GM10248 (cell line): ENCODE data around the gene EFCAB13.

Source experiments
- CTCF ChIA-PET: fragments of 300-600 bp; sonication (Branson Sonifier 250); formaldehyde crosslinking; extraction: SDS; loops from one replicate; lab custom pipeline; 2021; ENCODE audit warnings: antibody characterized with exemption; lab: Yijun Ruan, JAX
- POLR2A ChIA-PET: fragments of 350-650 bp; sonication (Branson Sonifier 250); formaldehyde crosslinking; extraction: SDS; loops from one replicate; lab custom pipeline; 2020; ENCODE audit warnings: antibody characterized with exemption; lab: Yijun Ruan, JAX
- DNase-seq: peaks from one replicate; pipeline ENCODE4 v3.0.0; 2012; ENCODE audit errors: extremely low spot score
- CTCF ChIP-seq: IDR thresholded peaks from 2 replicates; pipeline ENCODE4 v1.5.1; 2012; ENCODE audit warnings: mild to moderate bottlenecking, low read depth; ENCODE audit errors: extremely low read depth, missing control alignments, control extremely low read depth

The EFCAB13 gene

DNA sequence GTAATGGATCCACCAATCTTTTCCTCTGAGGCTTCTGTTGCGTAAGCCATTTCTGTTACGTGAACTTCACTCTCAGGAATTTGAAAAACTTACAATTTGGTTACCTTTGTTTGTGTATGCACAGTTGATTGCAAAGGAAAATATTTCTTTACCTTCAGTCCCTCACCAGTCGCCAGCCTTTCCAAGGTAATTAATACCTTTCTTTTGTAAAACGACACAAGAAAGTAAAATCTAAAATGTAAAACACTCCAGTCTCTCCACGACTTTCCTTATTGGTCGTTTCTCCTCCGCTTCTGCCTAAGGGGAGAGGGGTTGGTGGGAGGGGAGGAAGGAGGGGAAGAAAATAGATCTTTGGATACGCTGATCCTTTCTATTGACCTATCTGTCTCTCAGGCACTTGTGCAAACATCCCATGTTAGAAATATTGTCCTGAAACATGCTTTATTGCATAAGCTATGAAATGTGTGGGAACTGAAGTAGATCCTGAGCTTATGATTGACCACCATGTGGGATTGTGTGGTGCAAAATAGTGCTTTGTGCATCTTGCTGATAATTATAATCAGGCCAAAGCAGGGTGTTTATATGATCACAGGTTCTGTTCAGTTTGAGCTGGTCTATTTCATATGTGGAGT lies 32.4 kb upstream of the EFCAB13 start:
- no peak for DNase-seq
- no peak for TF ChIP-seq CTCF
- POLR2A ChIA-PET = no interaction called here
- CTCF ChIA-PET = interaction anchor here (1.2 to 6.4 kb wide), 2 partner anchors 9 to 24 kb away, joined by 8 to 42 read pairs; no protein-coding TSS in a partner anchor

GRCh38 chr17:47292206-47292605 lies 31.5 kb upstream of the EFCAB13 start:
- POLR2A ChIA-PET = no interaction called here
- CTCF ChIA-PET = interaction anchor here (1.2 to 6.4 kb wide), 2 partner anchors 9 to 23 kb away, joined by 8 to 42 read pairs; no protein-coding TSS in a partner anchor
- no peak for DNase-seq
- no peak for TF ChIP-seq CTCF

DNA sequence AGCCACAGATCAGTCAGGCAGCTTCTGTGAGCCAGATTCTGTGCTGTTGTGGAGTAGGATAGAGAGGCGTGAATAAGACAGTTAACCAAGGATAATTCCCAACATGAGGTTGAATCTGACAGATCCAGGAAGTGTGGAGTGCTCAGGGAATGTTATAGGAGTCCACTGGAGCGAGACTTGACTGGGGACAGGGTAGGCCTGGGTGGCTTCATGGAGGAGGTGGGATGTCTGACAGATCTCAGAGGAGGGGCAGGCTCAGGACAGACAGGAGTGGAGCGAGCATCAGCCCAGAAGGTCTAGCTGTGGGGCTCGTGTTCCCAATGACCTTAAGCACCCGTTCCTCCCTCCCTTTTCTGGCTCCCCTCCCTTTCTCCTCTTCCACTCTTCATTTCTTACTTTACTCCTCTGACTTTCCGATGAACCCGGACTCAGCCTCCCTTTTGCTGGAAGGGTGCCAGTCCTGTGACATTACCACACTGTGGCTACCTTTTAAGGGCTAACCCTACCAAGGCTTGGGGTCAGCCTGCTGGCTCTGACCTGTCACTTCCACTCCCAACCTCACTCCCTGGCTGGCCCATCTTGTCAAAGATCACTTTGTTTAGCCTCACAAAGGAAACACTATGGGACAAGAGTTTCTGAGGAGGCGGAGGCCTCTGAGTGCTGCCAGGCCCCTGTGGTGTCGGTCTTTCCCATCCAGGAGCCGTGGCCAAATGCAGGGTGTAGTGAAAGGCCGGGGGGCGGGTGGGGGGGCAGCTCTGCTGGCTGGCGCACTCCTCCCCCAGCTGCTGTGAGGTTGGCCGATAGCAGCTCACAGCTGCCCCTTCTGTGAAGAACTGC lies 28.5 kb upstream of the EFCAB13 start:
- no peak for TF ChIP-seq CTCF
- ChIA-PET CTCF (interaction anchor here (1.0 to 2.0 kb wide), 7 partner anchors 9 to 88 kb away, joined by 3 to 9 read pairs (median 3); no protein-coding TSS in a partner anchor), POLR2A (interaction anchor here (1.0 kb wide), 1 partner anchor 9 kb away, joined by 3 read pairs; no protein-coding TSS in a partner anchor)
- no peak for DNase-seq

DNA sequence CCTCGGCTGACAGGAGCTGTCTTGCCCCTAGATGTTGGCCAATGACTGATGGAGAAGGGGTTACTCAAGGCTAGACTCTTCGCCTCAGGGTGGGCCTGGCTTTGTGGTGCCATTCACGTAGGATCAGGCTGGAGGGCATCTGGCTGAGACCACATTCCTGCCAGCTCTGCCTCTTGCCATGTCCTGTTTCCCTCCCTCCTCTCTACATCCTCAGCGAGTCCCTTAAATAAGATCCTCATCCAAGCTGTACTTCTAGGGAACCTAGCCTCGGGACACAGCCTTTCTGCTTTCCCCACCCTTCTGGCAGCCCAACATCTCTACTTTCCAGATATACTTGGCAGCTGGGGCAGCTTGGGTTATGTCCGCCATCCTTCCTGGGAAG lies 27.9 kb upstream of the EFCAB13 start:
- TF ChIP-seq CTCF = no peak
- CTCF ChIA-PET = interaction anchor here (1.0 to 2.0 kb wide), 7 partner anchors 9 to 88 kb away, joined by 3 to 9 read pairs (median 3); no protein-coding TSS in a partner anchor
- no peak for DNase-seq
- POLR2A ChIA-PET = interaction anchor here (1.0 kb wide), 1 partner anchor 9 kb away, joined by 3 read pairs; no protein-coding TSS in a partner anchor

DNA sequence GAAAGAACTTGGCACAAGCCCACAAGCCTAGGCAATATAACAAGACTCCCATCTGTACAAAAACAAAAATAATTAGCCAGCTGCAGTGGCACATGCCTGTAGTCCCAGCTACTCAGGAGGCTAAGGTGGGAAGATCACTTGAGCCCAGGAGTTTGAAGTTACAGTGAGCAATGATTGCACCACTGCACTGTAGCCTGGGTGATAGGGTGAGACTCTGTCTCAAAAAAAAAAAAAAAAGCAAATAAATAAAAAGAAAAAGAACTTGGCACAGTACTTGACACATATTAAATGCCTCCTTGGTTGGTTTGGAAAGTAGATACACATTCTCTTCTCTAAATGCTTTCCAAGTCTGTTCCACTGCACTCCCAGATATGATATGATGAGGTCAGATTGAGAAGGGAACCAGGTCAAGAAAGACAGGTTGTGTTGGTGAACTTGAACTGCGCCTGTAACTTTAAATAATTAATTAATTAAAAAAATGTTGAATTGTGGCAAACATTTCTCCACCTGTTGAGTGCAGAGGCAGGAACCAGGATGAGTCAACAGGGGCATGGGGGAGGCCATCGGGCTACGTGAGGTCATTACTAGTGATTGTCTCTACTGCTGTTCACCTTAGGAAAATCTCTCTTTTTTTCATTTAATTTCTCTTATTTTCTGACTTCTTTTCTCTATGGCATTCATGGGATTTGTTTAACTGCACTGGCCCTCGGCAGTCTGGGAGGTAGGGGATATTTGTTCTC lies 25.9 kb upstream of the EFCAB13 start:
- CTCF ChIA-PET = interaction anchor here (0.9 to 1.5 kb wide), 2 partner anchors 10 to 22 kb away, joined by 3 read pairs; no protein-coding TSS in a partner anchor
- no peak for TF ChIP-seq CTCF
- DNase-seq = no peak
- POLR2A ChIA-PET = no interaction called here

- CTCF ChIA-PET = interaction anchor here (0.9 to 3.5 kb wide), 4 partner anchors 9 to 23 kb away, joined by 3 to 24 read pairs (median 4); no protein-coding TSS in a partner anchor
- POLR2A ChIA-PET = no interaction called here
- no peak for TF ChIP-seq CTCF
- DNase-seq = no peak
Measured at GRCh38 chr17:47298712-47299111, 25.0 kb upstream of the EFCAB13 start.
